ENCODE measurements around the gene ABCC4.

ABCC4 gene

GRCh38 chr13:94994506-94994905, 306.7 kb downstream of the ABCC4 start:
- DNase-seq (ENCODE audit: low spot score) = no peak

DNA sequence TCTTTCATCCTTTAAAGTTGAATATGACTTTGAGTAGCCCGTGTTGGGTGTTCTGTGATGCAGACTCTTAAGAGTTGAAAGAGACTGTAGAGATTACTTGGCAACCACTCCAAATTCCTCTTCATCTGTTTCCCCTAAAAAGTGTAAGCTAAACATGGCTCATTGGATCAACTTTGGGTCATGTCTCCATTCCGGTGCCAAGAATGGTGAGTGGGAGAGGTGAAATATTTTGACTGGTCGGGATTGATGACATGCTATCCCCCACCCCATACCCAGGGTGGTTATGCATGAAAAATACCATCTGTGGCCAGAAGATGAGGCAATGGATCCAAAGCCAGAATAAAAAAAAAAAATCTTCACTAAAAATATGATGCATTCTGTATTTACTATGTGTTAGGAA, 307.6 kb downstream of the ABCC4 start:
- DNase-seq (ENCODE audit: low spot score) = no peak

DNA sequence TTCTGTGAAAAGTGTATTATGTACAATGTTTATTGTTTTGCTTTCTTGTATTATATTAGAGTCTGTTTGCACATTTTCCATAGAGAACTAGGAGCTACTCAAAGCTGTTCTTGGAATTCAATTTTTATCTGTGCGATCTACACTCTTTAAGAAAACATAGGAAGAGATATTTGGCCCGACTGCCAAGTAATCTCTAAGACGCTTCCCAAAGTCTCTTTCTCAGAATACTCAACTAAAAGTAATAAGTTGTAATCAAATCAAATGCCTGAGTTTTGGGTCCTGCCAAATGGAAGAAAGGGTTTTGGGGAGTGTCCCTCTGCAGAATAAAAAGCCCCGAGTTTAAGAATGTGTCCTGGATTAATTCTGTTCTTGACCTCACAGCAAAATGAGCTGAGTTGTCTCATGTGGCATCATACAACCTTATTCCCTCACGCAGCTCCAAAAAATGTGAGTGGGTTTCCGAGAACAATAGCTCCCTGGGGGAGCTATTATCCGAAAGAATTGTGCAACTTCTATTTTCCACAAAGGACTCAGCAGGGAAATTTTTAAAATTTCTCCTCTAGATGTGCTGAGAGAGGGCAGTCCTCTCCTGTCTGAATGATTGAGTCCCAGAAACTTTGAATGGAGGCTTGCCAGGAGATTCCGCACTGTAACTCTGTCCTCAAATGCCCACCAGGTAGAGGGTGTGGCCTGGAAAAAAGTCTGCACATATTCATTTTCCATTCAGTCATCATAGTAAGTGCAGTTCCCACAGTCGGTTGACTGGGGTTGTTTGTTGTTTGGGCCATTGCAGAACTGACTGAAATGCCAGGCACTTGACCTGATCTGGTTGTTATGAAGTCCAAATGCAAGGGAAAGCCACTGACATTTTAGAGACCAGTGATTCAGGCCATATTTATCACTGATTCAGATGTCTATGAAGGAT, 309.0 kb downstream of the ABCC4 start:
- DNase-seq (ENCODE audit: low spot score) = no peak

DNA sequence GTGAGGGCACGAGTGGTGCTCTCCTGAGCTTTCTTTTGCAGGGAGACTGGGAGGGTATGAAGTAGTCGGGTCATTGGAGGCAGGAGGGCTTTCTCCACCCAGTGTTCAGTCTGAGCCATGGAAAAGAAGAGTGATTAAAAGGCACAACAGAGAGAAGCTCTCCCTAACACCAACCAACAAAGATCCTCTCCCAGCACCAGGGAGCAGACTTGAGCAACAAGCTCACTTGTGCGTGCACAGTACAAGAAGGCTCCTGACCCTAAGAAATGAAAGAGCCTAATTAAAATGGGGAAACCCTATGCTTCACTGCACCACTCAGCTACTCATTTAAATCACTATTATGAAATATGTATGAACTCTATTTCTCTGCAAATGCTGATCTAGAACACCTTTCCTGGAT, 312.6 kb downstream of the ABCC4 start:
- DNase-seq (ENCODE audit: low spot score) = no peak

DNA sequence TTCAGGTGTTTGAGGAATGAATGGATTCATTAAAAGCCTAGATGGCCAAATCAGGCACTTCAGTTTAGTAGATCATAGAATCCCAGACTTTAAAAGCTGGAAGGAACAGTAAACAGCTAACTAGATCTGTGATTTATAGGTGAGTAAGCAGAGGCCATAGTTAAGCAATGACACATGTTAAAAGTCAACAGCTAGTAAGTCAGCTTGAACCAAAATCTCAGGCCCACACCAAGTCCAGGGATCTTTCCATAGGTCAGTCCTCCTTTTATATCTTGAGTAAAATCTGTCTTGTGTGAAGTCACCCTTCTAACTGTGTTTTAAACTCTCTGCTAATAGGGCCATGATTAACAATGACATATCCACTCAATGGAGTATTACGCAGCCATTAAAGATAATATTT, 313.4 kb downstream of the ABCC4 start:
- DNase-seq (ENCODE audit: low spot score) = no peak

DNA sequence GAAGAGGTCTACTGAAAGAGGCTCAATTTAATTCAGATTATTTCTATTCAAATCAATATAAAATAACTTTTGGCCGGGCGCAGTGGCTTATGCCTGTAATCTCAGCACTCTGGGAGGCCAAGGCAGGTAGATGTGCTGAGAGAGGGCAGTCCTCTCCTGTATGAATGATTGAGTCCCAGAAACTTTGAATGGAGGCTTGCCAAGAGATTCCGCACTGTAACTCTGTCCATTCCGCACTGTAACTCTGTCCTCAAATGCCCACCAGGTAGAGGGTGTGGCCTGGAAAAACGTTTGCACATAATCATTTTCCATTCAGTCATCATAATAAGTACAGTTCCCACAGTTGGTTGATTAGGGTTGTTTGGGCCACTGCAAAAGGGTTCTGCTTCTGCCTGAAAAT, 314.2 kb downstream of the ABCC4 start:
- DNase-seq (ENCODE audit: low spot score) = no peak

DNA sequence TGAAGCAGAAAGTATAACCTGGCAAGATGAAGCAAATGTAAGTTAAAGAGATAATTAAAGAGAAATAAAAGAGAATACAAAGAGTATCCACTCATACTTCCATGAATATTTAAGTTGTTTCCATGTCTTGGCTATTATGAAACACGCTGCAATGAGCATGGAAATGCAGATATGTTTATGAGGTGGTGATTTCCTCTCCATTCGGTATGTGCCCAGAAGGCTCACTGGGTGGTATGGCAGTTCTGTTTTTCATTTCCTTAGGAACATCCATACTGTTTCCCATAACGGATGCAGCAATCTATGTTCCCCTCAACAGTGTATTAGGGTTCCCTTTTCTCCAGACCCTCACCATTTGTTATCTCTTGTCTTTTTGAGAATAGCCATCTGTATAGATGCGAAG, 316.3 kb downstream of the ABCC4 start:
- no peak for DNase-seq (ENCODE audit: low spot score)

- DNase-seq (ENCODE audit: low spot score) = no peak
These were observed 322.7 kb downstream of the ABCC4 start for GRCh38 chr13:94978516-94978915.

DNA sequence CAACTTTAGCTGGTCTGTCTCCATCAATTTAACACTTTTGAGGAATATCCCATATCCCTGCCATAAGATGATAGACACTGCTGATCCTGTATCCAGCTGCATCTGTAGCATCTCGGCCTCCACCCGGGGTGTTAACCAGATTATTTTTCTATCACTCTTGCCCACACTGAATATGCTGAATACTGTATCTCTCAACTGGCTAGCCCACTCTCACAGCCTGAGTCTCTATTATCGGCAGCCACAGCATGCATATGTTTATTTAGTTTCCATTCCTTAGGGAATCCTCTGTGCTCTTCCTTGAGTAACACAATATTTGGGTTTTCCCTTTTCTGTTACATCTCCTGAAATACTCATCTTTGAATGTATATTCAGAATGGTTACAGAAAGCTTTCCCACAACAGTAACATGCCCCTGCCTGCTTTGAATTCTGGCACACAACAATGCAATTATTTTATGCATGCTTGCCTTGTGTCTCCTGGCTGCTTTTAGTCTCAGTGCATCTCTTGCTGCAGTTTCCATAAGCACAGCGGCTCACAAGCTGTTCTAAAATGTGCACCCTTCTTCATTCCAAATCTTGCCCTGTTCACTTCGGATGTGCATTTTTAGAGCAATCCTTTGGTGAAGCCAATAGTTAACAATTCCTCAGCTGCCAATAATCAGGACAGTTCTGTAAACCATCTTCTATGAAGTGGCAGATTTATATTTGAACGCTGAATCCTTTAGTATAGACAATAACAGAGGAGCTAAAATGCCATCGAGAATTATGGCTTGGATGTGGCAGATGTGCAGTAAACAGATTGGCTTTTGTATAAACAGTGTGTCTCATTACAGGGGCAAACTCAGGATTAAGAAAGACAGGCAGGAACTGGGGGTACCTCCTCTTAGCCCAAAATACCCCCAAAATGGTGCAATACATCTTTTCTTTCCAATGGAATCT, 327.0 kb downstream of the ABCC4 start:
- no peak for DNase-seq (ENCODE audit: low spot score)

DNA sequence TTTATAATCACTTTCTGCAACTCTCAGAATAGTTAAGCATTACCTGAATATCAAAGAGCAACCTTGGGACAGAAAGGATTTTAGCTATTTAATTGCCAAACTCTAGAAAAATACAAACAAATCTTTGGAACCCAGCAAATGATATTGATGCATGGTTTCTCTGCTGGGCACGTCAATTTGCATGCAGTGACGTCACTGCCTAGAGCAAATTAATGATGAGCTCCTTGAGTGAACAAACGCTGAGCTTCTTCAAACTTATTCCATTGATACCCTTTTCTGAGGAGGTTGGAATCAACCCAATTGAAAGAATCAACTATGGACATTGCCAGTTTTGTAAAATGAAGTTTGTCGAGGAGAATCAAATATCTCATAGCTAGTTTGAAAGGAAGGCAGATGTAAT, 329.0 kb downstream of the ABCC4 start:
- DNase-seq (ENCODE audit: low spot score) = no peak
